Upper lobe of left lung (tissue), 6 donors: ENCODE measurements around the gene COBLL1. TPM values are rescaled to one million over a fixed set of nuclear protein-coding genes. Genes with fewer than 3 reads are reported as not detected.

Experiments used
- ATAC-seq, 2 donors: fragments of 200-7000 bp; cut with Tn5 transposase; one replicate each; pipeline ENCODE4 v1.9.1; 2022; ENCODE audit warnings: mild to moderate bottlenecking in 2 of 2, moderate library complexity in 2 of 2; ENCODE audit not compliant: low FRiP score in 2 of 2
- DNase-seq, 2 donors: peaks; one replicate each; pipeline ENCODE4 v3.0.0-alpha.2; 2019 to 2020
- H3K27ac ChIP-seq, 4 donors: fragments of 200-600 bp; sonication (generic); one replicate each; pipeline ENCODE4 v1.5.1; 2016 to 2019
- H3K27me3 ChIP-seq, 4 donors: fragments of 200-600 bp; sonication (generic); one replicate each; pipeline ENCODE4 v1.5.1; 2017 to 2019
- H3K36me3 ChIP-seq, 4 donors: fragments of 200-600 bp; sonication (generic); one replicate each; pipeline ENCODE4 v1.5.1; 2016 to 2019
- H3K4me1 ChIP-seq, 4 donors: fragments of 200-600 bp; sonication (generic); one replicate each; pipeline ENCODE4 v1.5.1; 2018 to 2019
- H3K4me3 ChIP-seq, 4 donors: fragments of 200-600 bp; sonication (generic); one replicate each; pipeline ENCODE4 v1.5.1; 2017 to 2019; ENCODE audit warnings: mild to moderate bottlenecking in 2 of 4, moderate library complexity in 1 of 4
- H3K9me3 ChIP-seq, 4 donors: fragments of 200-600 bp; sonication (generic); one replicate each; pipeline ENCODE4 v1.5.1; 2018 to 2019
- EP300 ChIP-seq, 4 donors: sonication (generic); formaldehyde crosslinking; IDR thresholded peaks; one replicate each; pipeline ENCODE4 v1.5.1; 2017; ENCODE audit warnings: antibody characterized with exemption in 4 of 4, control low read depth in 2 of 4
- POLR2A ChIP-seq, 4 donors: fragments of 450-650 bp; IDR thresholded peaks; one replicate each; pipeline ENCODE4 v1.5.1; 2016 to 2017; ENCODE audit warnings: antibody characterized with exemption in 4 of 4, mild to moderate bottlenecking in 2 of 4
- POLR2AphosphoS5 ChIP-seq, 2 donors: sonication (generic); formaldehyde crosslinking; IDR thresholded peaks; one replicate each; pipeline ENCODE4 v1.5.1; 2017; ENCODE audit warnings: antibody characterized with exemption in 2 of 2
- WGBS, 2 donors: methylation state at CpG; one replicate each; pipeline ENCODE4 v1.1.5; 2017 to 2018; 5-methylcytosine and 5-hydroxymethylcytosine counted together
- total RNA-seq, 6 donors: library from RNA; depleted of rRNA in 4 of 6; stranded (reverse); fragments of >200 nt in 4 of 6; gene quantifications; one replicate each; pipeline versions ENCODE4 v1.1.0 to v1.2.1, GENCODE V29; 2016 to 2021
- TF ChIP-seq, protein P1 (sequence below), 6 experiments: fragments of 450-650 bp in 4 of 6; fragments of 200-600 bp in 2 of 6; sonication (generic) in 2 of 6; IDR thresholded peaks; one replicate each; pipeline ENCODE4 v1.5.1; 2016 to 2019; ENCODE audit warnings: antibody characterized with exemption in 6 of 6
- donor health status: DM: no; HTN: no; CAD: no; lungs with moderate emphysema.
- donor health status: DM: no; HTN: yes; CAD: no; lungs with severe emphysema.

COBLL1 gene
- total RNA-seq, 6 donors from 2014 or later: 64.3 to 128 (median 90.1) TPM

DNA sequence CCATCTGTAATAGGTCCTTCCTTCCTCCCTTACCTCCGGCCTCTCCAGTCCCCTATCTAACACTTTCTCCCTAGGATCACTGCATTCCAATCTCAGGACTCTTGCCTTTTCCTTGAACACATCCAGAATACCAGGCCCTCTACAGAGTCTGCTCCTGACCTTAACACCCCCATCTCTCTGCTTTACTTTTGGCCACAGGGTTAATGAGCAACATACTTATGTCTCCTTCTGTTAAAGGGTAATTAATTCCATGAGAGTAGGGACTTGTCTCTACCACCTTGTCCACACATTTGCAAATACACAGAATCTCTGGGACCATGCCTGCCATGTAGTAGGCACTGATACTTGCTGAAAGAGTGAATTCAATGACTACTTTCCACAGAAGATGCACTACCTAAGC is 94.9 kb downstream of the COBLL1 start:
- DNase-seq (no peak), ATAC-seq (no peak)
- H3K27ac ChIP-seq: no peak overlapping the region
- H3K9me3 ChIP-seq: no peaks in the 10 kb centered on the region
- H3K27me3 ChIP-seq: no peaks in the 10 kb centered on the region
- WGBS, 2 donors: 68 to 83% methylated on average over 1 of the region's 1 CpG
- H3K4me3 ChIP-seq: no peak overlapping the region
- H3K4me1 ChIP-seq: peaks cover 0 to 3% (median 1%) of the 10 kb centered on the region in 4 donors
- TF ChIP-seq POLR2A (IDR thresholded peaks at IDR 0.05) (no peak), POLR2AphosphoS5 (IDR thresholded peaks at IDR 0.05) (no peak), EP300 (IDR thresholded peaks at IDR 0.05) (no peak)
- TF ChIP-seq, protein P1, sequence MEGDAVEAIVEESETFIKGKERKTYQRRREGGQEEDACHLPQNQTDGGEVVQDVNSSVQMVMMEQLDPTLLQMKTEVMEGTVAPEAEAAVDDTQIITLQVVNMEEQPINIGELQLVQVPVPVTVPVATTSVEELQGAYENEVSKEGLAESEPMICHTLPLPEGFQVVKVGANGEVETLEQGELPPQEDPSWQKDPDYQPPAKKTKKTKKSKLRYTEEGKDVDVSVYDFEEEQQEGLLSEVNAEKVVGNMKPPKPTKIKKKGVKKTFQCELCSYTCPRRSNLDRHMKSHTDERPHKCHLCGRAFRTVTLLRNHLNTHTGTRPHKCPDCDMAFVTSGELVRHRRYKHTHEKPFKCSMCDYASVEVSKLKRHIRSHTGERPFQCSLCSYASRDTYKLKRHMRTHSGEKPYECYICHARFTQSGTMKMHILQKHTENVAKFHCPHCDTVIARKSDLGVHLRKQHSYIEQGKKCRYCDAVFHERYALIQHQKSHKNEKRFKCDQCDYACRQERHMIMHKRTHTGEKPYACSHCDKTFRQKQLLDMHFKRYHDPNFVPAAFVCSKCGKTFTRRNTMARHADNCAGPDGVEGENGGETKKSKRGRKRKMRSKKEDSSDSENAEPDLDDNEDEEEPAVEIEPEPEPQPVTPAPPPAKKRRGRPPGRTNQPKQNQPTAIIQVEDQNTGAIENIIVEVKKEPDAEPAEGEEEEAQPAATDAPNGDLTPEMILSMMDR (IDR thresholded peaks at IDR 0.05): no peak
- no peaks in the 10 kb centered on the region for H3K36me3 ChIP-seq

DNA sequence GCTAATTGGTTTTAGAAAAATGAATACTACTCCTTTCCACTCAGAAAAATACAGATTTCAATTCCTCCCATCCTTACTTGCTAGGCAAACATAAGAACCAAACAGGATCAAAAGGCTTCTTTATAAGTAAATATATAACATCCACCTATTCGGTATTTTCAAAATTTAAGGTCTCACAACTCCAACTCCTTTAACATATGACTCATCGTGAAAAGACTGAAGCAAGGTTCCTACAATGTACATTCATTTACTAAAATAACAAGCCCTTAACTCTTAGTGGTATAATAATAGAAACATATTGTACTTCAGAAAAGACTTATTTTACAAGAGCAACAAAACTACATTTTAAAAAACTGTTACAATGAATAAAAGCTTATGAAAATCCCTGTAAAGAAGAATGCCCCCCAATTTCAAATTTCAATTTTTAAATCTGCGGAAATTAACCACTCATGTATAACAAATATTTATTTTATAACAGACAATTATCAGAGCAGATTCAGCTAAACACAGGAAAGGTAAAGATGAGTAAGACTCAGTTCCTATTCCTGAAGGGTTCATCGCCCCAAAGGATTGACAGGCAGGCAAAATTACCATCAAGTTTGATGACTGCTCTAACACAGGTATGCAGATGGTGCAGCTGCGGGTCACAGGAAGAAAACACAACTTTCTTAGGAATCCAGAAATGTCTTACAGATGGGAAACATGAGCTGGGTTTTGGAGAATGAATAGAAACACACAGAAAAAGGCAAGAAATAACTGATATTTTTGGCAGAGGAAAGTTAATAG is 96.4 kb downstream of the COBLL1 start:
- Histone ChIP-seq H3K27ac (no peak overlapping the region), H3K9me3 (no peaks in the 10 kb centered on the region), H3K4me1 (peaks cover 0 to 3% (median 2%) of the 10 kb centered on the region in 4 donors), H3K36me3 (no peaks in the 10 kb centered on the region), H3K27me3 (no peaks in the 10 kb centered on the region), H3K4me3 (no peak overlapping the region)
- TF ChIP-seq POLR2AphosphoS5 (IDR thresholded peaks at IDR 0.05): no peak
- no peak for TF ChIP-seq EP300 (IDR thresholded peaks at IDR 0.05)
- no peak for TF ChIP-seq POLR2A (IDR thresholded peaks at IDR 0.05)
- TF ChIP-seq, protein P1 (IDR thresholded peaks at IDR 0.05): no peak
- DNase-seq: no peak
- WGBS, 2 donors: 63 to 70% methylated on average over 5 of the region's 5 CpGs
- ATAC-seq: no peak

DNA sequence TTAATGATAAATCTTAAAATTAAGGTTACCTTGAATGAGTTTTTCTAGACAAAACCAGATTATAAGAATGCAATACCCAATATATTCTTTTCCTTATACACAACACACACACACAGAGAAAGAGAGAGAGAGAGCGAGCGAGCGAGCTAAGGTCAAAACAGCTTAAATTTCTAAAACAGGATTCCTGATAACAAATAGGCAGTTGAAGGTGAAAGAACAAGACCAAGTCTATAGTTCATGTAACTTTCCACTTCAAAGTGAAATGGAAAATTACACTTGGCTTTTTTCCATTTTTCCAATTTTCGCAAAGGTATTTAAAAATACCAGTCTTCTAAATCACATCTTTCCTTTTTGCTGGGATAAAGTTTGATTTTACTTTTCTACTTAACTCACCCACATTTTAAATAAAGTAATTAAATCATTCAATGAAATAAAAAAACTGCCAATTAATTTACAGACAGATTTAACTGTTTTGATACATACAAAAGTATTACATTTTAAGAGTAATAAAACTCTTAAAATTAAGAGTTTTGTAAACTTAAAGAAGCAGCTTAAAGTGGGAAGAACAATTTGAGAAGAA is 98.8 kb downstream of the COBLL1 start:
- no peak overlapping the region for H3K27ac ChIP-seq
- 91 to 93% methylated on average over 4 of the region's 4 CpGs for WGBS, 2 donors
- TF ChIP-seq EP300 (IDR thresholded peaks at IDR 0.05): no peak
- no peak for TF ChIP-seq POLR2AphosphoS5 (IDR thresholded peaks at IDR 0.05)
- TF ChIP-seq, protein P1 (IDR thresholded peaks at IDR 0.05): no peak
- TF ChIP-seq POLR2A (IDR thresholded peaks at IDR 0.05): no peak
- peaks cover 3 to 8% (median 4%) of the 10 kb centered on the region in 4 donors for H3K4me1 ChIP-seq
- H3K9me3 ChIP-seq: no peaks in the 10 kb centered on the region
- ATAC-seq (no peak), DNase-seq (no peak)
- H3K4me3 ChIP-seq: no peak overlapping the region
- H3K27me3 ChIP-seq: no peaks in the 10 kb centered on the region
- no peaks in the 10 kb centered on the region for H3K36me3 ChIP-seq

DNA sequence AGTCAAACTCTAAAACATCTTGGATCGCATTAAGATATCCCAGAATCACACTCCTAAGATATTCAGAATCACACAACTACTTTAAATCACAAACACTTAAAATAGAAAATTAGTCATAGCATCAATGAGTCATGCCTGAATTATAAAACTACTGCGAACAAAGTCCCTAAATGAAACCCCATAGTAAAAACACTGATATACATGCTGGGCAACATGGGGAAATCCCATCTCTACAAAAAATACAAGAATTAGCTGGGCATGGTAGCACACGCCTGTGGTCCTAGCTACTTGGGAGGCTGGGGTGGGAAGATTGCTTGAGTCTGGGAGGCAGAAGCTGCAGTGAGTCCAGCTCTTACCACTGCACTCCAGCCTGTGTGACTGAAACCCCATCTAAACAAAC is 101.7 kb downstream of the COBLL1 start:
- DNase-seq (no peak), ATAC-seq (peak in 1 of 2 donors; percentile 46)
- TF ChIP-seq POLR2AphosphoS5 (IDR thresholded peaks at IDR 0.05) (no peak), POLR2A (IDR thresholded peaks at IDR 0.05) (no peak), EP300 (IDR thresholded peaks at IDR 0.05) (no peak)
- TF ChIP-seq, protein P1 (IDR thresholded peaks at IDR 0.05): no peak
- no peaks in the 10 kb centered on the region for H3K27me3 ChIP-seq
- no peaks in the 10 kb centered on the region for H3K9me3 ChIP-seq
- peak overlapping the region in 1 of 4 donors; percentile 23 for H3K27ac ChIP-seq
- WGBS, 2 donors: 68 to 69% methylated on average over 3 of the region's 3 CpGs
- no peak overlapping the region for H3K4me3 ChIP-seq
- no peaks in the 10 kb centered on the region for H3K36me3 ChIP-seq
- H3K4me1 ChIP-seq: peaks cover 0 to 13% (median 6%) of the 10 kb centered on the region in 4 donors
